GM12874 (cell line): Measurements from ENCODE around the gene GSTK1.

ENCODE experiments used
- CTCF ChIP-seq: IDR thresholded peaks from 2 replicates; pipeline ENCODE4 v1.5.1; 2011; ENCODE audit warnings: low read depth, mild to moderate bottlenecking, control low read depth, low read length, moderate library complexity; ENCODE audit not compliant: insufficient read depth

GSTK1 gene

GRCh38 chr7:143250199-143250598 lies 13.0 kb upstream of the GSTK1 start:
- no peak for TF ChIP-seq CTCF

DNA sequence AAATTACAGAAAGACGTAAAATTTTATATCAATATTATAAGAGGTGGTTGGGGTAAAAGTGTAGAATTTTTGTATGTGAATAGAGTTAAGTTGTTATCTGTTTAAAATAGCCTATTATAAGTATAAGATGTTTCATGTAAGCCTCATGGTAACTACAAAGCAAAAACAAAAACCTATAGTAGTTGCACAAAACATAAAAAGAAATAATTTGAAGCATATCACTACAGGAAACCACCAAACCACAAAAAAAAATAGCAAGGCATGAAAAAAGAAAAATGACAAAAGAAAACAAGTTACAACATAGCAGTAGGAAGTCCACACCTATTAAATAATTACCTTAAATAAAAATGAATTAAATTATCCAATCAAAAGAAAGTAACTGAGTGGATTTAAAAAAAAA lies 12.4 kb upstream of the GSTK1 start:
- TF ChIP-seq CTCF, result no peak

DNA sequence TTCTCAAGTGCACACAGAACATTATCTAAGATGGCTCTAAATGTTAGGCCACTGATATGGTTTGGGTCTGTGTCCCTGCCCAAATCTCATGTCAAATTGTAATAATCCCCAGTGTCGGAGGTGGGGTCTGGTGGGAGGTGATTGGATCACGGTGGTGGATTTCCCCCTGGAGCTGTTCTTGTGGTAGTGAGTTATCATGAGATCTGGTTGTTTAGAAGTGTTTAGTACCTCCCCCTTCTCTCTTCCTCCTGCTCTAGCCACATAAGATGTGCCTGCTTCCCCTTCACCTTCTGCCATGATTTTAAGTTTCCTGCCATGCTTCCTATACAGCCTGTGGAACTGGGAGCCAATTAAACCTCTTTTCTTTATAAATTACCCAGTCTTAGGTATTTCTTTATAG lies 11.2 kb upstream of the GSTK1 start:
- TF ChIP-seq CTCF, result no peak

DNA sequence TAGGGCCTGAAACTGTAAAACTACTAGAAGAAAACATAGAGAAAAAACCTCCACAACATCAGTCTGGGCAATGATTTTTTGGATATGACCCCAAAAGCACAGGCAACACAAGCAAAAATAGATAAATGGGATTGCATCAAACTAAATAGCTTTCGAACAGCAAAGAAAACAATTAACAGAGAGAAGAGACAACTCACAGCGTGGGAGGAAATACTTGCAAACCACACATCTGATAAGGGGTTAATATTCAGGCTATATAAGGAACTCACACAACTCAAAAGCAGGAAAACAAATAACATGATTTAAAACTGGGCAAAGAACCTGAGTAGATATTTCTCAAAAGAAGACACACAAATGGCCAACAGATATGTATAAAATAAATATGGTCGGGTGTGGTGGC lies 7.7 kb upstream of the GSTK1 start:
- no peak for TF ChIP-seq CTCF

- no peak for TF ChIP-seq CTCF
Observed at GRCh38 chr7:143256325-143256724, 6.9 kb upstream of the GSTK1 start.

DNA sequence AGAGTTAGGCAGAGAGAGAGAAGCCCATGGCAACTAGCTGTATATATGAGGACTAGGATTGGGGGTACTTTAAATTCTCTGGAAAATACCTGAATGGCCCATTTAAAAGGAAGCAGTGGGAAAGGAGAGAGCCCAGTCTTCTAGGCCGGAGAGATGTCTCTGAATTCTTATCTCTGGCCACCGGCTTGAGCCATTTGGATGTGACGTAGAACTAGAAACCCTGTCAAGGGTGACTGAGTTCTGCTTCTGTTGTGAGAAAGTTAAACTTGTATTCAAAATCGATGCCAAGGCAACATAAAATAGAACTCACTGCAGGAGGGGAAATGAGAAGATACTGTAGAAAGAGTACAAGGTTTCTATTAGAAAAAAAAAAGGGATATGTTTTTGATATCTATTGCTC lies 6.3 kb upstream of the GSTK1 start:
- no peak for TF ChIP-seq CTCF

GRCh38 chr7:143257501-143257900 lies 5.7 kb upstream of the GSTK1 start:
- TF ChIP-seq CTCF, result no peak

DNA sequence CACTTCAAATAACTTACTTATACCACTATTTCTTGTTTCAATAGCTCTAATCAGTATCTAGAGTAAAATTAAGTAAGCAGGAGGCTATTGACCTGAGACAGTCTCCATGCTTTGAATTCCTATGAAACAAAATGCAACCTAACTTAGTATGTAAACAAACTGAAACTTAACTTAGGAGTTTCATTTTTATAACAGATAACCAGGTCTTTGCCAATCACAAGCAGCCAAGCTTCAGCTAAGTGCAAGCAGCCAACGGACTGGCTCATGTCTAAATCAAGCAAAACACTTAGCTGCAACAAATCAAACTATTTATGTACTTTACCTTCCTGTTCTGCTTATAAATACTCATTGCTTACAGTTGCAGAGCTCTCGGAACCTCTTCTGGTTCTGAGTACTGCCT lies 4.4 kb upstream of the GSTK1 start:
- no peak for TF ChIP-seq CTCF
